ENCODE measurements around the gene RNLS. TPM values are rescaled to one million over a fixed set of nuclear protein-coding genes. Genes with fewer than 3 reads are reported as not detected.

Gene RNLS
- total RNA-seq, 4 donors from 2014 or later, result 10.6 to 38.7 (median 28.2) TPM

DNA sequence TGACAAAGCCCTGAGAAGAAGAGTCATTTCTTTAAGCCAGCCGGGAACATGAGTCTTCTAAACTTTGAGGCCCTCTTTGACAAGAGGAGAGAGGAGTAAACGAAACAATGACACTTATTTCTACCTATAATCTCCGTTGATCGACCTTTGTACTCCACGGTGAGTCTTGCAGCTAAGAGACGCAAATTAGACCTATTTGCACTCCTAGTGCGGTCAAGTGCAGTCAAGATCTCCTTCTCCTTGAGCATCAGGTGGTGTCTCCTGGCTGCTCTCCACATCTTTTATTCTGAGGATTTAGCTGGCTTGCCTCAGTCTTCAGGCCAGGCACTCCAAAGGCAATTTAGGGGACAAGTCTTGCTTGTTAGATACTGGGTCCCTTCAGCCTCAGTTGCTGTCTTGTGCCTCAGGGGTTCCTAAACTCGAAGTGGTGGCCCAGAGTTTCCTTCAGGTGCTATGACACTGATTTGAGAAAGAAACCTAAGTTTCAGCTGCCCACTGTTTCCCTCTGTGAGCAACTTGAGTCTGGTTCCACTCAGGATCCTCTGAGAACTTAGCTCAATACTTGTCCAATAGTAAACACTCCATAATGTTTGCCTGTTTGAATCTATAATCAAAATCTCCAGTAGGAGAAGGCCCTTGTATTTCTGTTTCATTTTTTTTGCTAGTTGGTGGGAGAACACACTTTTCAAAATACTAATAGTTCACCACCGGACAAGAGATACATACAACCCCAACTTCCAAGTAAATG lies 312.9 kb downstream of the RNLS start:
- TF ChIP-seq, protein P1, sequence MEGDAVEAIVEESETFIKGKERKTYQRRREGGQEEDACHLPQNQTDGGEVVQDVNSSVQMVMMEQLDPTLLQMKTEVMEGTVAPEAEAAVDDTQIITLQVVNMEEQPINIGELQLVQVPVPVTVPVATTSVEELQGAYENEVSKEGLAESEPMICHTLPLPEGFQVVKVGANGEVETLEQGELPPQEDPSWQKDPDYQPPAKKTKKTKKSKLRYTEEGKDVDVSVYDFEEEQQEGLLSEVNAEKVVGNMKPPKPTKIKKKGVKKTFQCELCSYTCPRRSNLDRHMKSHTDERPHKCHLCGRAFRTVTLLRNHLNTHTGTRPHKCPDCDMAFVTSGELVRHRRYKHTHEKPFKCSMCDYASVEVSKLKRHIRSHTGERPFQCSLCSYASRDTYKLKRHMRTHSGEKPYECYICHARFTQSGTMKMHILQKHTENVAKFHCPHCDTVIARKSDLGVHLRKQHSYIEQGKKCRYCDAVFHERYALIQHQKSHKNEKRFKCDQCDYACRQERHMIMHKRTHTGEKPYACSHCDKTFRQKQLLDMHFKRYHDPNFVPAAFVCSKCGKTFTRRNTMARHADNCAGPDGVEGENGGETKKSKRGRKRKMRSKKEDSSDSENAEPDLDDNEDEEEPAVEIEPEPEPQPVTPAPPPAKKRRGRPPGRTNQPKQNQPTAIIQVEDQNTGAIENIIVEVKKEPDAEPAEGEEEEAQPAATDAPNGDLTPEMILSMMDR (IDR thresholded peaks at IDR 0.05), result no peak
- no peak for TF ChIP-seq POLR2A (IDR thresholded peaks at IDR 0.05)
- no peaks in the 10 kb centered on the region for H3K36me3 ChIP-seq
- peak; percentile 50 to 51 for DNase-seq
- H3K27ac ChIP-seq, result no peak overlapping the region
- no peaks in the 10 kb centered on the region for H3K9me3 ChIP-seq
- H3K27me3 ChIP-seq, result no peaks in the 10 kb centered on the region
- H3K4me1 ChIP-seq, result peaks cover 0 to 14% of the 10 kb centered on the region in 2 donors
- intact Hi-C loops (cut with DNase I), result no loop called here
- no peak overlapping the region for H3K4me3 ChIP-seq (replicated peaks in 1 of 3)
- 55 to 65% methylated on average over 9 of the region's 9 CpGs for WGBS, 2 donors

DNA sequence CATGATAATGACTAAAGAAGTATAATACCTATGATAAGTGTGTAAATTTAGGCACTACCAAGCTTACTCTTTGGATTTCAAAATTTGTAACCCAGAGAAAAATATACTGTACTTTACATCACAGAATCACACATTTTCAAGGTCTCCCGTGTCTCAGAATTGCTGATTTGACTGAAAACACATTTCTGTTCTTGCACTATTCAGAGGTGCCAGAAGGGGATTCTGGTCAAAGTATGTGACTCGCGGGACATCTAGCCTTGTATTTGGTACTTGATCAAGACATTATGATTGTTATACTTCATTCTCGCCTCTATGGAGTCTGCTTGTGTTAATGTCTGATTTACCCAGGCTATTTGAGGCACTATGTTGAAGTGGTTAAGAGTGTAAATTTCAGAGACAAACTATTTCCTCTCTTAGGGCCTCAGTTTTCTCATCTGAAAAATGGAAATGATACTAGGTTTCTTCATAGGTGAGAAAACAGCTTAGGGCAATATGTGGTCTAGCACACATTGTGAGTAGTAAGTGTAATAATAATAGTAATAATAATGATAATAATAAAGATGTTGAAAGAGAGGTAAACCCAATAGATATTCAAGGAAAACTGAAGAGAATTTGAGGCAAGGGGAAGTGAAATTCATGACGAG lies 320.4 kb downstream of the RNLS start:
- Histone ChIP-seq H3K4me3 (replicated peaks in 1 of 3) (no peak overlapping the region), H3K9me3 (no peaks in the 10 kb centered on the region), H3K27me3 (no peaks in the 10 kb centered on the region), H3K27ac (no peak overlapping the region), H3K36me3 (no peaks in the 10 kb centered on the region), H3K4me1 (peaks cover 6 to 24% of the 10 kb centered on the region in 2 donors)
- intact Hi-C loops (cut with DNase I), result no loop called here
- TF ChIP-seq POLR2A (IDR thresholded peaks at IDR 0.05), result no peak
- TF ChIP-seq, protein P1 (IDR thresholded peaks at IDR 0.05), result no peak
- no peak for DNase-seq
- WGBS, 2 donors, result 87 to 93% methylated on average over 5 of the region's 5 CpGs

DNA sequence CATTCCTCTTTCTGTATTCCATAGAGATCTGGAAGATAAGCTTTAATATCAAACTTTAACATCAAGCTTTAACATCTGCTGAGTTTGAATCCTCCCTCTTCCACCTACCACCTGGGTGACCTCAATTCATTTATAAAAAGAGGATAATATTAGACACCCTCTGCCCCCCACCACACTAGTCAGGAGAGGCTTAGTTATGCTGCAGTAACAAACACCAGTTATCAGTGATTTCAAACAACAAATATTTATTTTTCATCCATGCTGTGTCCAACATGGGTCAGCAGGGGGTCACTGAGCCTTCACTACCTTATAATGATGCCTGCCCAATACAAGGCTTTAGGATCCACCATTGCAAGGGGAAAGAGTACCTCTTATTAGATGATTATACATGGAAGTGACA lies 322.0 kb downstream of the RNLS start:
- intact Hi-C loops (cut with DNase I), result no loop called here
- Histone ChIP-seq H3K9me3 (no peaks in the 10 kb centered on the region), H3K4me1 (peaks cover 6 to 24% of the 10 kb centered on the region in 2 donors), H3K4me3 (replicated peaks in 1 of 3) (no peak overlapping the region), H3K36me3 (no peaks in the 10 kb centered on the region), H3K27me3 (no peaks in the 10 kb centered on the region), H3K27ac (no peak overlapping the region)
- DNase-seq, result no peak
- no peak for TF ChIP-seq POLR2A (IDR thresholded peaks at IDR 0.05)
- TF ChIP-seq, protein P1 (IDR thresholded peaks at IDR 0.05), result no peak

DNA sequence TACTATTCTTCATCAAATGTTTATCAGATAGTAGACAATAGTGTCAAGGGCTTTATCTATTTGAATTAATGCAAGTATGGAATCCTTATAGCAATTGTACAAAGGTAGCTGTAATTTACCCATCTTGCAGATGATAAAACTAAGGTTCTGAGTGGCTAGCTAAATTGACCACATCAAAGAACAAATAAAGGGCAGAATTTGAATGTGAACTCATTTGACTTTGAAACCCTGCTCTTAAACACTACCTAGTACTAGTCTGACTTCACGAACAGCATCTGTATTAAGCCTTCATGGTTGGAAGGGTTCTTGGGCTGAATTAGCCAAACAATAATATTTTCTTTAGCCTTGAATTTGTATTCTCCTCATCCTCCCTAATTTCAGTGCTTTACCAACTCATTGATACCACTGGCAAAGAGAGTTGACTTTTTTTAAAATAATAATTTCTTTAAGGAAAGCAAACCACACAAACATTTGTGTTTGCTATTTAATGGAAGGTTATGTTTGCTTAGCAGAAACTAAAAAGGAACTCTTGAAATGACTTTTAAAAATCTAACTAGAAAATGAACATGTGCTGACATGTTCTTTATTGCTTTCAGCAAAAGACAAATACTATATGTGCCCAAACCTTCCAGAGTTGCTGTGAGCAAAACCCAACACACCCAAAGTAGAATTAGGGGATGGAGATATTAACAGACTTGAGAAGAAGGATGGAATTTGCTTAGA lies 322.6 kb downstream of the RNLS start:
- Histone ChIP-seq H3K36me3 (no peaks in the 10 kb centered on the region), H3K4me1 (peaks cover 6 to 24% of the 10 kb centered on the region in 2 donors), H3K27me3 (no peaks in the 10 kb centered on the region), H3K4me3 (replicated peaks in 1 of 3) (no peak overlapping the region), H3K27ac (peak overlapping the region in 1 of 3 donors; percentile 7), H3K9me3 (no peaks in the 10 kb centered on the region)
- intact Hi-C loops (cut with DNase I), result no loop called here
- no peak for DNase-seq
- 36 to 41% methylated on average over 1 of the region's 1 CpG for WGBS, 2 donors
- TF ChIP-seq, protein P1 (IDR thresholded peaks at IDR 0.05), result no peak
- TF ChIP-seq POLR2A (IDR thresholded peaks at IDR 0.05), result no peak

All from thyroid gland (tissue), 4 donors.